GM18498 (cell line): ENCODE results near the gene MUC5B.

Experiments
- ATAC-seq: cut with Tn5 transposase; IDR thresholded peaks from one replicate; pipeline ENCODE4 v1.9.1; 2021; ENCODE audit warnings: mild to moderate bottlenecking, moderate library complexity; ENCODE audit not compliant: unreplicated experiment

Gene MUC5B

DNA sequence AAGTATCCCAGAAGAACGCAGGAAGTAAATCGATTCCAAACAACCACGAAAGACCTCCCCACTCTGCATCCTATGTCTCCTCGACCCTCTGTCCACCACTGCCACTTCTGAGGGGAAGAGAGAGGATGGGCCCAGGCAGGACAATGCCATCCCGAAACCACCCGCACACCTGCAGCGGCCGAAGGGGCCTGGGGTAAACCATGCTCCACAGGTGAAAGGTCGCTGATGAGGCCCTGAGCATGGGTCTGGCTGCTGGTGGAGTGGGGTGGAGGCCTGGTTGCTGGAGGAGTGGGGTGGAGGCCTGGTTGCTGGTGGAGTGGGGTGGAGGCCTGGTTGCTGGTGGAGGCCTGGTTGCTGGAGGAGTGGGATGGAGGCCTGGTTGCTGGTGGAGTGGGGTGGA, 73.4 kb downstream of the MUC5B start:
- ATAC-seq, result no peak

GRCh38 chr11:1297011-1297575, 74.2 kb downstream of the MUC5B start:
- no peak for ATAC-seq

DNA sequence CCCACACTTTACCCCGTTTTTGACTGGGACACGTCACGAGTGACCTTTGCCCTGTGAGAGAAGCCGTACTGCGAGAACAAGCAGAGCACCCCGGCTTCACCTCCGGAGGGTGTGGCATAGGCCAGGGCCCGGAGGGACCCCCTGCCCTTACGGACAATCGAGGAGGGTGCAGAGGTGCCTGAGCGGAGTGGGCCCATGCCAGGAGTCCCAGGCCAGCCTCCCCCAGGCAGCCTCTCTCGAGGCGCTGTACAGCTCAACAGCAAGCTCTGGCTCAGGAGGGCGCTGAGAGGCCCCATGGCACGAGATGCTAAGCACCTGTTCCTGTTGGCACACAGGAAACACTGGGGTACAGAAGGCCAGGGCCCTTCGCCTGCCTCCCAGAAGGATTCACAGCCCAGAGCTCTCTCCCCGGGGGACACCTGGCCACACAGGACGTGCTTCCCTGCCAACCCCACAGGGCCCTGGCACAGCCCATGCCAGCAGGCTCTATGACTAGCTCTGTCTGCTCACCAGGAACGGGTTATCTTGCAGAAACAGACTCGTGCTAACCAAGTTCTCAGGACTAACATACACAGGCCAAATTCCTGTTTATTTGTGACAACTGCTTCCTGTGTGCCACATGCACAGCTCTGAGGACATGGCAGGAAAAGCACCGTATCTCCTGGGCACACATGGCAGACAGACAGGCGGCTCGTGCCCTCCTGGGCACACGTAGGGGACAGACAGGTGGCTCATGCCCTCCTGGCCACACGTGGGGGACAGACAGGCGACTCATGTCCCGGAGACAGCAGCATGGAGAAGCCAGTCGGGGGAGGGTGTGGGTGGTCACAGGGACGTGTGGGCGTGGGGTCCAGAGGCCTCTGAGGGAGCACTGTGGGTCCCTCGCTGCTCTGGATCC, 75.0 kb downstream of the MUC5B start:
- no peak for ATAC-seq

GRCh38 chr11:1298695-1299492, 76.0 kb downstream of the MUC5B start:
- no peak for ATAC-seq

DNA sequence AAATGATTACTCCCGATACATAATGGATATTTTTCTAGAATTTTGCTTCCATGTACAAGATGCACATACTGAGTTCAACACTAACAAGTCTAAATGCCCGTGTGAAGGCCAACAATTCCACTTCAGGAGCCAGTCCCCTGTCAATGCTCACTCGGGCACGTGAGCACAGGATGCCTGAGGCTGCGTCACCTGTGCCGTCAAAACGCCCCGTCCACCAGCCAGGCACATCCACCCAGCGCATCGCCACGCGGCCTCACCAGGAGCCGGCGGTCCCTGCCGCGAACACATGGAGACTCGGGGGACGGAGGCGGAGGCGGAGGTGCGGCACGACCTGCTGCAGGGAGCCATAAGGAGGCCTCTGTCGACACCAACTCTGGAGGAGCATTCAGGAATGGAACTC, 76.8 kb downstream of the MUC5B start:
- ATAC-seq, result no peak

DNA sequence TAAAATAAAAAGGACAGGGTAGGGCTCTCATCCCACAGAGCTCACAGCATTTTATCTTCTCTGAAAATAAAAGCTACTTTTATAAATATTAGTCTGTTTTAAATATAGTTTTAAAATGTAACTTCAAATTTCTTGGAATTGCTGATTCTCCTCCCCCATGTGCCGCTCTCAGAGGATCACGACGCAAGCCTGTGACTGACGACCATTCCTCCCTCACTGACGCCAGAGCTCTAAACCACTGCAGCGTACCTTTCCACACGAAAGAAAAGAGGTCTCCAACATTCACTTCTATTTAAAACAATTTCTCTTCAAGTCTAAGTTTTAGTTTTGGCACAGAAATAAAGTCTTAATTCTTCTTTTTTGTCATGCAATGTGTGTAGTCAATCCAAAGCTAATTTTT, 77.3 kb downstream of the MUC5B start:
- no peak for ATAC-seq

- no peak for ATAC-seq
Observed at GRCh38 chr11:1300569-1301187, 77.8 kb downstream of the MUC5B start.

GRCh38 chr11:1301220-1302000, 78.5 kb downstream of the MUC5B start:
- ATAC-seq, result no peak

DNA sequence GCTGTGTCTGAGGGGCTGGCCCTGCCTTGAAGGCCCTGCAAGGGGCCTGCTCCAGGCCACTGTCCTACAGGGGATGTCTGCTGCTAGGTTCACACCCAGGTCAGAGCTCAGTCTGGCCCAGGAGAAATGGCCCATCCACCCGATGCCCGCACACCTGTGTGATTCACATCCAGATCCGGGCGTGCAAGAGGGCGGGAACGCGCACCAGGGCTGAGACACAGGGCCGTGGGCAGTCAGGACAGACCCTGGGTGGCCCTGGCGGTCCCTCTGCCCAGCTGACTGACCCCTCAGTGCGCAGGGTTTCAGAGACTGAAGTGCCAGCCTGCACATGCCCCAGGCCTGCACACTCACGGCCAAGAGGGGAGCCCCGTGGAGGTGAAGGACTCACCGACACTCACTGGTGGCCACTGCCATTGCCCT, 79.2 kb downstream of the MUC5B start:
- ATAC-seq, result no peak

GRCh38 chr11:1302461-1303125, 79.7 kb downstream of the MUC5B start:
- no peak for ATAC-seq

GRCh38 chr11:1303126-1303821, 80.4 kb downstream of the MUC5B start:
- no peak for ATAC-seq

- no peak for ATAC-seq
Observed at GRCh38 chr11:1303973-1304372, 81.1 kb downstream of the MUC5B start.

DNA sequence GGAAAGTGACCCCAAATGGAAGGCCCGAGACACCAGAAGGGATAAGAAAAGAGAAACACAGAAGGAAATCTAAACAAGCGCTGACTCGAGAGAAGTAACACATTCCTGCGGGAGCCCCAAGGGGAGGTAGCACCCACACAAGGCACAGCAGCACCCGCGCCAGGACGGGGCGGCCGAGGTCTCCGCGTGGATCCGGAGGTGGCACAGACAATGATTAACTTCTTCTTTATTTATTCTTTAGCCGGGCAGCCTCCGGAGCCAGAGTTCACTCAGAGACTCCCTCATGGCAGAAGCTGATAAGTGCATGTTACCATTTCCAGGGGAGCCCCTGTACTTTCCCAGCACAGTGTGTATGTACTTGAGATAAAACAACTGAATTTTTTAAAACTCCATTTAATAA, 81.5 kb downstream of the MUC5B start:
- ATAC-seq, result no peak

GRCh38 chr11:1305063-1305495, 82.2 kb downstream of the MUC5B start:
- no peak for ATAC-seq

- no peak for ATAC-seq
Observed at GRCh38 chr11:1305501-1306056, 82.7 kb downstream of the MUC5B start.

- ATAC-seq, result no peak
Observed at GRCh38 chr11:1306186-1307162, 83.6 kb downstream of the MUC5B start.

- ATAC-seq, result no peak
Observed at GRCh38 chr11:1307163-1307870, 84.5 kb downstream of the MUC5B start.
